SK-N-MC (cell line): ENCODE results near the gene PACSIN3.

Experiments
- EZH2 ChIP-seq: fragments of 200-600 bp; sonication (generic); IDR thresholded peaks from one replicate; pipeline ENCODE4 v1.6.1; 2017; ENCODE audit warnings: antibody characterized with exemption
- FOXP2 ChIP-seq: optimal IDR thresholded peaks from 2 replicates; pipeline ENCODE3; 2011; ENCODE audit warnings: mild to moderate bottlenecking, moderate library complexity; ENCODE audit not compliant: insufficient read depth; ENCODE audit errors: extremely low read length, control extremely low read depth

GRCh38 chr11:47171856-47172255, 14.4 kb downstream of the PACSIN3 start:
- TF ChIP-seq FOXP2 = no peak
- TF ChIP-seq EZH2 = no peak
